OCI-LY1 (cell line): ENCODE measurements around the gene SP6.

Source experiments
- H2AFZ ChIP-seq: fragments of 200-600 bp; sonication (generic), shearing (Covaris generic); 2 replicates; pipeline ENCODE4 v1.6.0; 2014; ENCODE audit warnings: antibody characterized with exemption, mild to moderate bottlenecking, low read length
- H3F3A ChIP-seq: fragments of 200-600 bp; sonication (generic), shearing (Covaris generic); 2 replicates; pipeline ENCODE4 v1.6.0; 2014; ENCODE audit warnings: mild to moderate bottlenecking, antibody characterized with exemption, low read length, moderate library complexity; ENCODE audit not compliant: insufficient read depth
- H3K27ac ChIP-seq: fragments of 200-600 bp; sonication (generic); 2 replicates; pipeline ENCODE4 v1.5.1; 2014; ENCODE audit warnings: low read length, mixed run types, mild to moderate bottlenecking, low read depth; ENCODE audit not compliant: poor library complexity, severe bottlenecking
- H3K27me3 ChIP-seq: fragments of 200-600 bp; sonication (generic); 2 replicates; pipeline ENCODE4 v1.6.0; 2014; ENCODE audit warnings: antibody characterized with exemption, mild to moderate bottlenecking, low read length, moderate library complexity; ENCODE audit not compliant: insufficient read depth
- H3K36me3 ChIP-seq: fragments of 200-600 bp; sonication (generic); 2 replicates; pipeline ENCODE4 v1.6.1; 2014; ENCODE audit warnings: mild to moderate bottlenecking, antibody characterized with exemption, low read length, moderate library complexity, mixed read lengths; ENCODE audit not compliant: insufficient read depth
- H3K4me1 ChIP-seq: fragments of 200-600 bp; sonication (generic); 2 replicates; pipeline ENCODE4 v1.5.1; 2014; ENCODE audit warnings: mild to moderate bottlenecking, low read length, moderate library complexity; ENCODE audit not compliant: insufficient read depth, severe bottlenecking
- H3K4me2 ChIP-seq: fragments of 200-600 bp; sonication (generic), shearing (Covaris generic); 2 replicates; pipeline ENCODE4 v1.6.1; 2014; ENCODE audit warnings: low read length
- H3K4me3 ChIP-seq: fragments of 200-600 bp; sonication (generic); 2 replicates; pipeline ENCODE4 v1.5.1; 2014; ENCODE audit warnings: low read length, low read depth, mild to moderate bottlenecking, mixed read lengths; ENCODE audit not compliant: poor library complexity, severe bottlenecking
- H3K79me2 ChIP-seq: fragments of 200-600 bp; shearing (Covaris generic); 2 replicates; pipeline ENCODE4 v1.6.1; 2016; ENCODE audit warnings: mixed run types, low read length, mixed read lengths; ENCODE audit not compliant: insufficient read depth
- H3K9ac ChIP-seq: fragments of 200-600 bp; sonication (generic), shearing (Covaris generic); 2 replicates; pipeline ENCODE4 v1.6.1; 2014; ENCODE audit warnings: mild to moderate bottlenecking, low read length, mixed read lengths
- H3K9me2 ChIP-seq: fragments of 200-600 bp; sonication (generic), shearing (Covaris generic); 2 replicates; pipeline ENCODE4 v1.6.1; 2014; ENCODE audit warnings: low read depth, mild to moderate bottlenecking, low read length, mixed read lengths
- H3K9me3 ChIP-seq: fragments of 200-600 bp; shearing (Covaris generic); 2 replicates; pipeline ENCODE4 v1.6.1; 2014; ENCODE audit warnings: low read length, mixed read lengths
- H4K20me1 ChIP-seq: fragments of 200-600 bp; sonication (generic), shearing (Covaris generic); 2 replicates; pipeline ENCODE4 v1.6.0; 2016; ENCODE audit warnings: mild to moderate bottlenecking, low read length; ENCODE audit not compliant: insufficient read depth
- EZH2 ChIP-seq: fragments of 200-600 bp; sonication (generic), shearing (Covaris generic); IDR thresholded peaks from 2 replicates; pipeline ENCODE4 v1.8.0; 2017; ENCODE audit warnings: borderline replicate concordance, mixed run types, mild to moderate bottlenecking, antibody characterized with exemption, low read length, moderate library complexity, mixed read lengths
- TF ChIP-seq, protein P1 (sequence below): fragments of 200-600 bp; sonication (generic), shearing (Covaris generic); IDR thresholded peaks from 2 replicates; pipeline ENCODE4 v1.5.1; 2017; ENCODE audit warnings: mild to moderate bottlenecking, antibody characterized with exemption, low read length, moderate library complexity, mixed read lengths

Gene SP6

DNA sequence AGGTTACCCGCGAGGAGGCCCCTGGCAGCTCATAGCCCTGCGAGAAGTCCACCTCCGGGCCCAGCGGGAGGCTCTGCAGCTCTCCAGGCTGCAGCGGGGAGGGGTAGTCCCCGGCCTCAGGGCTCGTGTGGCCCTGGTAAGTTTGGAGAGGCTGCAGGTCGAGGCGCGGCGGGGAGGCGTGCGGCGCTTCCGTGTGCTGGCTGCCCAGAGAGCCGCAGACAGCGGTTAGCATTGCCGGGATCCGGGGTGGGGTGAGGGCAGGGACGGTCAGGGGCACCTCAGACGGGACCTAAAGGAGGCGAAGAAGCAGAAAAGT is 2.8 kb downstream of the SP6 start:
- no peaks in the 10 kb centered on the region for H3K4me1 ChIP-seq
- no peak overlapping the region for H3K4me3 ChIP-seq
- H3K9me2 ChIP-seq, result no peaks in the 10 kb centered on the region
- H3K27ac ChIP-seq, result no peak overlapping the region
- TF ChIP-seq, protein P1, sequence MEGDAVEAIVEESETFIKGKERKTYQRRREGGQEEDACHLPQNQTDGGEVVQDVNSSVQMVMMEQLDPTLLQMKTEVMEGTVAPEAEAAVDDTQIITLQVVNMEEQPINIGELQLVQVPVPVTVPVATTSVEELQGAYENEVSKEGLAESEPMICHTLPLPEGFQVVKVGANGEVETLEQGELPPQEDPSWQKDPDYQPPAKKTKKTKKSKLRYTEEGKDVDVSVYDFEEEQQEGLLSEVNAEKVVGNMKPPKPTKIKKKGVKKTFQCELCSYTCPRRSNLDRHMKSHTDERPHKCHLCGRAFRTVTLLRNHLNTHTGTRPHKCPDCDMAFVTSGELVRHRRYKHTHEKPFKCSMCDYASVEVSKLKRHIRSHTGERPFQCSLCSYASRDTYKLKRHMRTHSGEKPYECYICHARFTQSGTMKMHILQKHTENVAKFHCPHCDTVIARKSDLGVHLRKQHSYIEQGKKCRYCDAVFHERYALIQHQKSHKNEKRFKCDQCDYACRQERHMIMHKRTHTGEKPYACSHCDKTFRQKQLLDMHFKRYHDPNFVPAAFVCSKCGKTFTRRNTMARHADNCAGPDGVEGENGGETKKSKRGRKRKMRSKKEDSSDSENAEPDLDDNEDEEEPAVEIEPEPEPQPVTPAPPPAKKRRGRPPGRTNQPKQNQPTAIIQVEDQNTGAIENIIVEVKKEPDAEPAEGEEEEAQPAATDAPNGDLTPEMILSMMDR, result no peak
- TF ChIP-seq EZH2, result no peak
- no peaks in the 10 kb centered on the region for H4K20me1 ChIP-seq
- no peaks in the 10 kb centered on the region for H3K36me3 ChIP-seq
- H3K79me2 ChIP-seq, result no peaks in the 10 kb centered on the region
- no peak overlapping the region for H3K9ac ChIP-seq
- no peaks in the 10 kb centered on the region; the same call in 1 of the 2 replicates for H3K27me3 ChIP-seq
- H3K4me2 ChIP-seq, result no peak overlapping the region
- H3K9me3 ChIP-seq, result no peaks in the 10 kb centered on the region
- no peaks in the 10 kb centered on the region for H3F3A ChIP-seq
- H2AFZ ChIP-seq, result no peak overlapping the region

- no peaks in the 10 kb centered on the region for H3K9me2 ChIP-seq
- no peak overlapping the region for H3K4me2 ChIP-seq
- H4K20me1 ChIP-seq, result no peaks in the 10 kb centered on the region
- TF ChIP-seq, protein P1, result peak; percentile 13
- TF ChIP-seq EZH2, result no peak
- no peak overlapping the region for H2AFZ ChIP-seq
- H3K27me3 ChIP-seq, result no peaks in the 10 kb centered on the region; the same call in 1 of the 2 replicates
- H3K4me3 ChIP-seq, result no peak overlapping the region
- no peak overlapping the region for H3K9ac ChIP-seq
- no peaks in the 10 kb centered on the region for H3K79me2 ChIP-seq
- no peaks in the 10 kb centered on the region for H3K36me3 ChIP-seq
- no peaks in the 10 kb centered on the region for H3F3A ChIP-seq
- H3K9me3 ChIP-seq, result no peaks in the 10 kb centered on the region
- H3K27ac ChIP-seq, result no peak overlapping the region
- no peaks in the 10 kb centered on the region for H3K4me1 ChIP-seq
Measured at GRCh38 chr17:47847341-47848197, 3.4 kb downstream of the SP6 start.

DNA sequence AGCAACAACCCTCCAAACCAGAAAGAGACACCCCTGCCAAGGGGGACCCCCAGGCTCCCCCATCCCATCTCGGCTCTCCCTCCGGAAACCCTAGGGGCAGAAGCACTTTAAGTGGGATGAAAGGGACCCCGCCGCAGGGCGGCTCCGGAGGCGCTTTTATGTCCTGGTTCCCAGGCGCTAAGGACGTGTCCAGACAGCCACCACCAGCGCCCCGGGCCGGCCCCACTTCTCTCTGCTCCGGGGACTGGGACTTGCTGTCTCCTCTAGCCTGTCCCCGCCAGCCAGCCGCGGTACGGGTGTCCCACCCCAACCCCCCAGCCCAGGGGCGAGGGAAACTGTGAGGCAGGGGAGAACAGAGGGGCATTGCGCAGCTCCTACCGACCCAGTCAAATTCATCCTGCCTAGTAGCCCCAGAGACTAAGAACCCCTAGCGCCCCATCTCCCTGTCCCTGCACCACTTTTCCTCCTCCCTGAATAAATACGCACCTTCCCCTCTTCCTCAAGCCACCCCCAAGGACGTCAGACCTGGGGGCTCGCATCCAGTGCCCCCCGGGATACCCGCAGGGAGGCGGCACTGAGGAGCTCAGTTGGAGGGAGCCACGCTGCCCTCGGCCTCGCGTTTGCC is 4.1 kb downstream of the SP6 start:
- Histone ChIP-seq H3K9me3 (no peaks in the 10 kb centered on the region), H2AFZ (no peak overlapping the region), H3K27ac (no peak overlapping the region), H3K4me3 (no peak overlapping the region), H3K27me3 (no peaks in the 10 kb centered on the region; the same call in 1 of the 2 replicates), H3K4me2 (no peak overlapping the region), H3K79me2 (no peaks in the 10 kb centered on the region), H3K4me1 (peaks cover 2% of the 10 kb centered on the region), H3F3A (no peaks in the 10 kb centered on the region), H3K9me2 (no peaks in the 10 kb centered on the region), H4K20me1 (no peaks in the 10 kb centered on the region), H3K36me3 (no peaks in the 10 kb centered on the region), H3K9ac (no peak overlapping the region)
- TF ChIP-seq EZH2, result no peak
- TF ChIP-seq, protein P1, result no peak
